ENCODE measurements around the gene CFAP92. TPM values are rescaled to one million over a fixed set of nuclear protein-coding genes. Genes with fewer than 3 reads are reported as not detected.
"Not testable (repeated sequence)": the region's sequence is repeated elsewhere in the genome, so short reads cannot be mapped to it uniquely, and the experiment has no call there.

The CFAP92 gene
- total RNA-seq, 1 experiment from 2014 or later: 0.16 TPM

- ChIA-PET CTCF (interaction anchor here (0.6 kb wide), 1 partner anchor 102 kb away, joined by 3 read pairs; no protein-coding TSS in a partner anchor), POLR2A (no interaction called here)
- intact Hi-C loops (cut with micrococcal nuclease): loop anchor here (10.0 kb wide), 1 partner anchor 257 kb away; no protein-coding TSS in a partner anchor
- BruUV-seq (replicated peaks): no TSS peak
- no peak for DNase-seq (ENCODE audit: unreplicated experiment)
- no peaks in the 10 kb centered on the region for H3K27me3 Mint-ChIP-seq (ENCODE audit: insufficient read depth, unreplicated experiment)
- H3K4me3 Mint-ChIP-seq (ENCODE audit: unreplicated experiment): no peak overlapping the region
- no peak overlapping the region for H3K27ac Mint-ChIP-seq (ENCODE audit: low read depth, unreplicated experiment)
- TF ChIP-seq CTCF (IDR thresholded peaks at IDR 0.05; ENCODE audit: unreplicated experiment): no peak
- no peaks in the 10 kb centered on the region for H3K36me3 Mint-ChIP-seq (ENCODE audit: insufficient read depth, unreplicated experiment)
- H3K9me3 Mint-ChIP-seq (ENCODE audit: unreplicated experiment): no peaks in the 10 kb centered on the region
- peaks cover 1% of the 10 kb centered on the region for H3K4me1 Mint-ChIP-seq (ENCODE audit: insufficient read depth, unreplicated experiment)
Measured at GRCh38 chr3:128872282-128872681, 121.6 kb downstream of the CFAP92 start.

- Mint-ChIP-seq H3K27ac (ENCODE audit: low read depth, unreplicated experiment) (no peak overlapping the region), H3K9me3 (ENCODE audit: unreplicated experiment) (no peaks in the 10 kb centered on the region), H3K4me1 (ENCODE audit: insufficient read depth, unreplicated experiment) (peaks cover 7% of the 10 kb centered on the region), H3K4me3 (ENCODE audit: unreplicated experiment) (no peak overlapping the region), H3K36me3 (ENCODE audit: insufficient read depth, unreplicated experiment) (no peaks in the 10 kb centered on the region), H3K27me3 (ENCODE audit: insufficient read depth, unreplicated experiment) (no peaks in the 10 kb centered on the region)
- TF ChIP-seq CTCF (IDR thresholded peaks at IDR 0.05; ENCODE audit: unreplicated experiment): no peak
- intact Hi-C loops (cut with micrococcal nuclease): loop anchor here (10.0 kb wide), 1 partner anchor 256 kb away; no protein-coding TSS in a partner anchor
- no peak for DNase-seq (ENCODE audit: unreplicated experiment)
- BruUV-seq (replicated peaks): no TSS peak
- ChIA-PET POLR2A (interaction anchor here (1.6 kb wide), 1 partner anchor 9 kb away, joined by 5 read pairs; the partner anchor contains the start of gene ACAD9), CTCF (interaction anchor here (0.5 kb wide), 1 partner anchor 116 kb away, joined by 5 read pairs; no protein-coding TSS in a partner anchor)
Measured at GRCh38 chr3:128870347-128870746, 123.5 kb downstream of the CFAP92 start.

GRCh38 chr3:128867200-128868125 is 126.4 kb downstream of the CFAP92 start:
- intact Hi-C loops (cut with micrococcal nuclease): no loop called here
- Mint-ChIP-seq H3K36me3 (ENCODE audit: insufficient read depth, unreplicated experiment) (no peaks in the 10 kb centered on the region), H3K27ac (ENCODE audit: low read depth, unreplicated experiment) (peak overlapping the region; percentile 71), H3K9me3 (ENCODE audit: unreplicated experiment) (no peaks in the 10 kb centered on the region), H3K4me1 (ENCODE audit: insufficient read depth, unreplicated experiment) (peaks cover 7% of the 10 kb centered on the region), H3K4me3 (ENCODE audit: unreplicated experiment) (no peak overlapping the region), H3K27me3 (ENCODE audit: insufficient read depth, unreplicated experiment) (no peaks in the 10 kb centered on the region)
- peak; percentile 65 for DNase-seq (ENCODE audit: unreplicated experiment)
- no TSS peak for BruUV-seq (replicated peaks)
- no peak for TF ChIP-seq CTCF (IDR thresholded peaks at IDR 0.05; ENCODE audit: unreplicated experiment)
- POLR2A ChIA-PET: interaction anchor here (0.6 to 2.5 kb wide), 6 partner anchors 11 to 573 kb away, joined by 3 to 21 read pairs (median 3); partner anchors contain the start of gene ACAD9
- CTCF ChIA-PET: interaction anchor here (0.6 to 1.4 kb wide), 3 partner anchors 11 to 271 kb away, joined by 3 to 6 read pairs (median 4); no protein-coding TSS in a partner anchor

- H3K4me1 Mint-ChIP-seq (ENCODE audit: insufficient read depth, unreplicated experiment); intact Hi-C loops (cut with micrococcal nuclease); BruUV-seq (replicated peaks); H3K4me3 Mint-ChIP-seq (ENCODE audit: unreplicated experiment); H3K36me3 Mint-ChIP-seq (ENCODE audit: insufficient read depth, unreplicated experiment); H3K9me3 Mint-ChIP-seq (ENCODE audit: unreplicated experiment); H3K27ac Mint-ChIP-seq (ENCODE audit: low read depth, unreplicated experiment); DNase-seq (ENCODE audit: unreplicated experiment); CTCF ChIA-PET; H3K27me3 Mint-ChIP-seq (ENCODE audit: insufficient read depth, unreplicated experiment): not testable (repeated sequence)
- POLR2A ChIA-PET: interaction anchor here (0.6 to 1.2 kb wide), 4 partner anchors 12 to 1206 kb away, joined by 3 to 4 read pairs (median 3); partner anchors contain the start of gene ACAD9
Measured at GRCh38 chr3:128864849-128865804, 128.7 kb downstream of the CFAP92 start.
